PC-3 (cell line): ENCODE measurements around the gene NUFIP1. TPM values are rescaled to one million over a fixed set of nuclear protein-coding genes. Genes with fewer than 3 reads are reported as not detected.

Experiments
- ATAC-seq: fragments of 200-7000 bp; cut with Tn5 transposase; 2 replicates; pipeline ENCODE4 v1.9.1; 2020; ENCODE audit warnings: mild to moderate bottlenecking, moderate library complexity
- BruUV-seq: library from RNA; stranded (reverse); fragments of 400-500 nt; replicated peaks from 2 replicates; lab custom pipeline; 2021; lab: Mats Ljungman, UMichigan
- CTCF ChIA-PET: fragments of 300-600 bp; sonication (Branson Sonifier 250); formaldehyde crosslinking; loops from one replicate; lab custom pipeline; 2022; ENCODE audit warnings: antibody characterized with exemption; lab: Charles Lee
- POLR2A ChIA-PET: fragments of 300-600 bp; sonication (Branson Sonifier 250); formaldehyde crosslinking; loops from one replicate; lab custom pipeline; 2022; ENCODE audit warnings: antibody characterized with exemption; ENCODE audit not compliant: unreplicated experiment; lab: Charles Lee
- DNase-seq: peaks from one replicate; pipeline ENCODE4 v3.0.0-alpha.2; 2015
- H2AFZ ChIP-seq: fragments of 300-600 bp; sonication (generic); 2 replicates; pipeline ENCODE4 v1.6.0; 2016; ENCODE audit warnings: antibody characterized with exemption, low read length
- H3F3A ChIP-seq: fragments of 300-600 bp; sonication (generic); one replicate; pipeline ENCODE4 v1.6.0; 2017; ENCODE audit warnings: antibody characterized with exemption, low read length, control low read depth, mild to moderate bottlenecking; ENCODE audit not compliant: unreplicated experiment
- H3K27ac ChIP-seq: fragments of 300-600 bp; sonication (generic); 2 replicates; pipeline ENCODE4 v1.5.1; 2016; ENCODE audit warnings: mild to moderate bottlenecking, low read length
- H3K27me3 ChIP-seq: fragments of 300-600 bp; sonication (generic); 2 replicates; pipeline ENCODE4 v1.6.1; 2016; ENCODE audit warnings: low read length, mixed read lengths
- H3K36me3 ChIP-seq: fragments of 300-600 bp; sonication (generic); 2 replicates; pipeline ENCODE4 v1.6.1; 2016; ENCODE audit warnings: low read depth, mixed run types, low read length, mixed read lengths
- H3K4me1 ChIP-seq: fragments of 300-600 bp; sonication (generic); 2 replicates; pipeline ENCODE4 v1.5.1; 2016; ENCODE audit warnings: low read length; ENCODE audit not compliant: insufficient read depth
- H3K4me2 ChIP-seq: fragments of 300-600 bp; sonication (generic); 2 replicates; pipeline ENCODE4 v1.6.0; 2016; ENCODE audit warnings: low read length
- H3K4me3 ChIP-seq: fragments of 300-600 bp; sonication (generic); 2 replicates; pipeline ENCODE4 v1.5.1; 2016; ENCODE audit warnings: mild to moderate bottlenecking, low read length, mixed read lengths
- H3K79me2 ChIP-seq: fragments of 300-600 bp; sonication (generic); 2 replicates; pipeline ENCODE4 v1.6.1; 2017; ENCODE audit warnings: low read length, mixed read lengths
- H3K9ac ChIP-seq: fragments of 300-600 bp; sonication (generic); 2 replicates; pipeline ENCODE4 v1.6.0; 2016; ENCODE audit warnings: mild to moderate bottlenecking, low read length
- H3K9me2 ChIP-seq: fragments of 300-600 bp; sonication (generic); replicated peaks from 2 replicates; pipeline ENCODE4 v1.6.1; 2016; ENCODE audit warnings: mixed run types, low read length, mixed read lengths
- H3K9me3 ChIP-seq: fragments of 300-600 bp; sonication (generic); 2 replicates; pipeline ENCODE4 v1.6.1; 2016; ENCODE audit warnings: low read length, mixed read lengths
- H4K20me1 ChIP-seq: fragments of 300-600 bp; sonication (generic); 2 replicates; pipeline ENCODE4 v1.6.1; 2016; ENCODE audit warnings: low read length, mixed read lengths
- CTCF ChIP-seq: fragments of 300-600 bp; sonication (generic); conservative IDR thresholded peaks from 2 replicates; pipeline ENCODE4 v1.5.1; 2017; ENCODE audit warnings: antibody characterized with exemption, low read depth, mild to moderate bottlenecking, low read length
- EZH2 ChIP-seq: fragments of 300-600 bp; sonication (generic); IDR thresholded peaks from one replicate; pipeline ENCODE4 v1.6.1; 2017; ENCODE audit warnings: antibody characterized with exemption, mild to moderate bottlenecking, low read length; ENCODE audit not compliant: unreplicated experiment
- EZH2phosphoT487 ChIP-seq: fragments of 300-600 bp; sonication (generic); IDR thresholded peaks from 2 replicates; pipeline ENCODE4 v1.6.1; 2018; ENCODE audit warnings: mild to moderate bottlenecking, antibody characterized with exemption, low read length, borderline replicate concordance
- intact Hi-C: fragments of 100-400 bp; cut with micrococcal nuclease; formaldehyde crosslinking; loops from 2 replicates; pipeline ENCODE4 v1.9.0; 2023
- total RNA-seq: library from RNA; depleted of rRNA; stranded (reverse); fragments of >200 nt; gene quantifications from 2 replicates; pipeline ENCODE4 v1.2.3, GENCODE V29; 2014

Gene NUFIP1
- total RNA-seq, 1 experiment from 2014 or later, result 4.0 TPM

- Histone ChIP-seq H3K4me3 (no peak overlapping the region), H3K79me2 (no peaks in the 10 kb centered on the region), H3K27me3 (no peaks in the 10 kb centered on the region), H3K9me2 (no peaks in the 10 kb centered on the region), H3K4me2 (0 out of 2 replicates have a peak overlapping the region, but pooled peaks have one; percentile 8), H3K27ac (peak overlapping the region; percentile 35), H4K20me1 (no peaks in the 10 kb centered on the region), H3F3A (no peaks in the 10 kb centered on the region), H3K9ac (no peak overlapping the region), H3K9me3 (no peaks in the 10 kb centered on the region), H2AFZ (no peak overlapping the region), H3K36me3 (no peaks in the 10 kb centered on the region), H3K4me1 (peaks cover 17% of the 10 kb centered on the region; the same call in 1 of the 2 replicates)
- intact Hi-C loops, result no loop called here
- TF ChIP-seq EZH2 (no peak), CTCF (no peak), EZH2phosphoT487 (no peak)
- POLR2A ChIA-PET, result interaction anchor here (0.9 kb wide), 1 partner anchor 744 kb away, joined by 3 read pairs; no protein-coding TSS in a partner anchor
- ATAC-seq (peak; percentile 98), DNase-seq (peak; percentile 75)
- CTCF ChIA-PET, result interaction anchor here (0.5 to 1.0 kb wide), 3 partner anchors 13 to 422 kb away, joined by 3 to 7 read pairs (median 4); no protein-coding TSS in a partner anchor
- BruUV-seq, result no TSS peak
Observed at GRCh38 chr13:44904967-44905366, 84.3 kb downstream of the NUFIP1 start.

- no peak overlapping the region for H3K9ac ChIP-seq
- no peak for ATAC-seq
Observed at GRCh38 chr13:44903574-44903985, 85.7 kb downstream of the NUFIP1 start.

More at GRCh38 chr13:44903574-44903985, 85.7 kb downstream of the NUFIP1 start:
- no peak overlapping the region for H2AFZ ChIP-seq
- no peaks in the 10 kb centered on the region for H3K9me3 ChIP-seq
- H3K27me3 ChIP-seq, result no peaks in the 10 kb centered on the region
- no peaks in the 10 kb centered on the region for H3K36me3 ChIP-seq
- H3K4me3 ChIP-seq, result no peak overlapping the region
- no peak for TF ChIP-seq EZH2
- no peak for TF ChIP-seq CTCF
- no peak for TF ChIP-seq EZH2phosphoT487
- no TSS peak for BruUV-seq
- no peaks in the 10 kb centered on the region for H3K79me2 ChIP-seq
- CTCF ChIA-PET, result no interaction called here
- H3K4me2 ChIP-seq, result no peak overlapping the region
- POLR2A ChIA-PET, result no interaction called here
- DNase-seq, result no peak
- no peaks in the 10 kb centered on the region for H4K20me1 ChIP-seq
- no peaks in the 10 kb centered on the region for H3K9me2 ChIP-seq
- peaks cover 14% of the 10 kb centered on the region; the same call in 1 of the 2 replicates for H3K4me1 ChIP-seq
- no peaks in the 10 kb centered on the region for H3F3A ChIP-seq
- intact Hi-C loops, result no loop called here
- no peak overlapping the region for H3K27ac ChIP-seq
